GM23338 (cell line): ENCODE measurements around the gene RINL. TPM values are rescaled to one million over a fixed set of nuclear protein-coding genes. Genes with fewer than 3 reads are reported as not detected.

Experiments
- ATAC-seq: fragments of 200-7000 bp; cut with Tn5 transposase; 3 replicates; pipeline ENCODE4 v1.9.1; 2020
- DNase-seq: peaks from one replicate; pipeline ENCODE4 v3.0.0-alpha.2; 2015; ENCODE audit warnings: low spot score
- H2AFZ ChIP-seq: fragments of 200-600 bp; sonication (generic); 2 replicates; pipeline ENCODE4 v1.8.0; 2016; ENCODE audit warnings: antibody characterized with exemption, mild to moderate bottlenecking, moderate library complexity
- H3F3A ChIP-seq: fragments of 200-600 bp; sonication (generic); replicated peaks from 2 replicates; pipeline ENCODE4 v1.8.0; 2017; ENCODE audit warnings: antibody characterized with exemption, mixed run types, low read depth
- H3K27ac ChIP-seq: fragments of 200-600 bp; sonication (generic); 2 replicates; pipeline ENCODE4 v1.6.1; 2016; ENCODE audit warnings: low read depth
- H3K27me3 ChIP-seq: fragments of 200-600 bp; sonication (generic); 2 replicates; pipeline ENCODE4 v1.8.0; 2016; ENCODE audit warnings: mild to moderate bottlenecking, mixed run types, moderate library complexity; ENCODE audit not compliant: insufficient read depth
- H3K36me3 ChIP-seq: fragments of 200-600 bp; sonication (generic); 2 replicates; pipeline ENCODE4 v1.8.0; 2016; ENCODE audit warnings: mild to moderate bottlenecking; ENCODE audit not compliant: insufficient read depth
- H3K4me1 ChIP-seq: fragments of 200-600 bp; sonication (generic); 2 replicates; pipeline ENCODE4 v1.8.0; 2016; ENCODE audit warnings: mild to moderate bottlenecking, moderate library complexity; ENCODE audit not compliant: insufficient read depth
- H3K4me2 ChIP-seq: fragments of 200-600 bp; sonication (generic); 2 replicates; pipeline ENCODE4 v1.7.1; 2017; ENCODE audit warnings: mixed run types
- H3K4me3 ChIP-seq: fragments of 200-600 bp; sonication (generic); 2 replicates; pipeline ENCODE4 v1.6.1; 2016; ENCODE audit warnings: mixed run types
- H3K79me2 ChIP-seq: fragments of 200-600 bp; sonication (generic); replicated peaks from 2 replicates; pipeline ENCODE4 v1.8.0; 2017; ENCODE audit warnings: mild to moderate bottlenecking; ENCODE audit not compliant: insufficient read depth
- H3K9me2 ChIP-seq: fragments of 200-600 bp; sonication (generic); 2 replicates; pipeline ENCODE4 v1.8.0; 2017; ENCODE audit not compliant: insufficient read depth
- H4K20me1 ChIP-seq: fragments of 200-600 bp; sonication (generic); replicated peaks from 2 replicates; pipeline ENCODE4 v1.8.0; 2017; ENCODE audit warnings: mild to moderate bottlenecking; ENCODE audit not compliant: insufficient read depth
- H3K27ac Mint-ChIP-seq: 2 replicates; pipeline ENCODE4 v1.8.0; 2020; ENCODE audit warnings: inconsistent platforms, mild to moderate bottlenecking, moderate library complexity, mixed read lengths
- H3K27me3 Mint-ChIP-seq: 3 replicates; pipeline ENCODE4 v1.8.0; 2022; ENCODE audit warnings: low read depth, mild to moderate bottlenecking, moderate library complexity, mixed read lengths, inconsistent platforms; ENCODE audit not compliant: insufficient read depth, poor library complexity
- H3K36me3 Mint-ChIP-seq: 3 replicates; pipeline ENCODE4 v1.8.0; 2021; ENCODE audit warnings: low read depth, mild to moderate bottlenecking, inconsistent platforms, moderate library complexity, mixed read lengths
- H3K4me1 Mint-ChIP-seq: 3 replicates; pipeline ENCODE4 v1.8.0; 2020; ENCODE audit warnings: mild to moderate bottlenecking, inconsistent platforms, mixed read lengths
- H3K4me3 Mint-ChIP-seq: 3 replicates; pipeline ENCODE4 v1.8.0; 2021; ENCODE audit warnings: moderate library complexity, mild to moderate bottlenecking, inconsistent platforms, mixed read lengths
- H3K9me3 Mint-ChIP-seq: 3 replicates; pipeline ENCODE4 v1.8.0; 2020; ENCODE audit warnings: moderate library complexity, mild to moderate bottlenecking, inconsistent platforms, mixed read lengths
- CTCF ChIP-seq, 2 experiments: fragments of 200-600 bp in 1 of 2; sonication (generic) in 1 of 2; conservative IDR thresholded peaks; 2 replicates each; pipeline versions ENCODE4 v1.5.1 to v1.6.1; 2016 to 2017; ENCODE audit warnings: antibody characterized with exemption in 2 of 2, low read depth in 2 of 2, mild to moderate bottlenecking in 2 of 2, moderate library complexity in 1 of 2
- ETS1 ChIP-seq: IDR thresholded peaks from 2 replicates; pipeline ENCODE4 v1.6.1; 2016; ENCODE audit warnings: antibody characterized with exemption
- EZH2 ChIP-seq: fragments of 200-600 bp; sonication (generic); IDR thresholded peaks from one replicate; pipeline ENCODE4 v1.8.0; 2017; ENCODE audit warnings: antibody characterized with exemption, mild to moderate bottlenecking, low read depth; ENCODE audit not compliant: unreplicated experiment
- EZH2phosphoT487 ChIP-seq: fragments of 200-600 bp; sonication (generic); IDR thresholded peaks from one replicate; pipeline ENCODE4 v1.8.1; 2018; ENCODE audit warnings: antibody characterized with exemption; ENCODE audit not compliant: unreplicated experiment
- NANOG ChIP-seq: IDR thresholded peaks from 2 replicates; pipeline ENCODE4 v1.6.1; 2016; ENCODE audit warnings: antibody characterized with exemption, borderline replicate concordance
- POLR2AphosphoS5 ChIP-seq: IDR thresholded peaks from 2 replicates; pipeline ENCODE4 v1.6.1; 2016; ENCODE audit warnings: antibody characterized with exemption, low read depth
- REST ChIP-seq: IDR thresholded peaks from one replicate; pipeline ENCODE4 v1.6.1; 2018; ENCODE audit warnings: antibody characterized with exemption; ENCODE audit not compliant: unreplicated experiment
- STAT1 ChIP-seq: IDR thresholded peaks from one replicate; pipeline ENCODE4 v1.6.1; 2016; ENCODE audit warnings: antibody characterized with exemption; ENCODE audit not compliant: unreplicated experiment
- ZNF114 ChIP-seq: fragments of 250-450 bp; sonication (Bioruptor Pico); IDR thresholded peaks from 2 replicates; pipeline ENCODE4 v1.5.0; 2020; ENCODE audit warnings: mild to moderate bottlenecking, moderate library complexity
- ZNF462 ChIP-seq: fragments of 250-450 bp; sonication (Bioruptor Pico); IDR thresholded peaks from 2 replicates; pipeline ENCODE4 v1.5.0; 2020; ENCODE audit warnings: mild to moderate bottlenecking, moderate library complexity
- polyA plus RNA-seq: library from polyadenylated mRNA; unstranded; fragments of >200 nt; fragmentation: Nextera tagmentation; extraction: Ambion mirVana; gene quantifications from 2 replicates; pipeline ENCODE4 v1.2.1, GENCODE V29; 2016
- total RNA-seq: library from RNA; depleted of rRNA; stranded (reverse); fragments of >200 nt; shearing (Covaris generic); gene quantifications from 2 replicates; pipeline ENCODE4 v1.2.3, GENCODE V29; 2014

RINL gene
- total and polyA plus RNA-seq, 2 experiments from 2014 or later: 11.2 to 21.4 TPM

GRCh38 chr19:38893341-38893771, 15.3 kb upstream of the RINL start:
- Histone ChIP-seq H2AFZ (no peak overlapping the region), H3K4me1 (peaks cover 1% of the 10 kb centered on the region; the same call in 1 of the 2 replicates), H3K79me2 (no peaks in the 10 kb centered on the region), H3F3A (no peaks in the 10 kb centered on the region), H3K27ac (no peak overlapping the region), H3K27me3 (peaks cover 2% of the 10 kb centered on the region), H4K20me1 (no peaks in the 10 kb centered on the region), H3K36me3 (no peaks in the 10 kb centered on the region), H3K4me2 (no peak overlapping the region), H3K4me3 (no peak overlapping the region), H3K9me2 (no peaks in the 10 kb centered on the region)
- Mint-ChIP-seq H3K27me3 (peaks cover 3% of the 10 kb centered on the region), H3K9me3 (no peaks in the 10 kb centered on the region; the same call in 2 of the 3 replicates), H3K4me3 (no peak overlapping the region), H3K27ac (no peak overlapping the region), H3K4me1 (peaks cover 3% of the 10 kb centered on the region; the same call in 2 of the 3 replicates), H3K36me3 (0 out of 3 replicates have a peak, but pooled peaks cover 3% of the 10 kb centered on the region)
- DNase-seq: no peak
- no peak for TF ChIP-seq ZNF114 (CRISPR knock-in tag)
- TF ChIP-seq EZH2: no peak
- TF ChIP-seq STAT1: no peak
- TF ChIP-seq ETS1: no peak
- TF ChIP-seq POLR2AphosphoS5: no peak
- no peak for TF ChIP-seq REST
- no peak for TF ChIP-seq NANOG
- ATAC-seq: no peak

GRCh38 chr19:38892841-38893240, 14.8 kb upstream of the RINL start:
- no peaks in the 10 kb centered on the region for H3K27me3 ChIP-seq
- DNase-seq: peak; percentile 42
- H3K36me3 Mint-ChIP-seq: 0 out of 3 replicates have a peak, but pooled peaks cover 3% of the 10 kb centered on the region
- TF ChIP-seq CTCF (conservative IDR thresholded peaks at IDR 0.05; ENCODE audit: low read depth in 2 of 2) (no peak), EZH2phosphoT487 (no peak), ZNF462 (CRISPR knock-in tag) (no peak), STAT1 (no peak), POLR2AphosphoS5 (no peak)

More at GRCh38 chr19:38892841-38893240, 14.8 kb upstream of the RINL start:
- Mint-ChIP-seq H3K9me3 (no peaks in the 10 kb centered on the region; the same call in 2 of the 3 replicates), H3K27me3 (peaks cover 3% of the 10 kb centered on the region), H3K4me3 (no peak overlapping the region; the same call in 2 of the 3 replicates), H3K27ac (no peak overlapping the region), H3K4me1 (peaks cover 3% of the 10 kb centered on the region; the same call in 2 of the 3 replicates)
- Histone ChIP-seq H3K27ac (no peak overlapping the region), H3F3A (no peaks in the 10 kb centered on the region), H3K4me2 (no peak overlapping the region), H4K20me1 (no peaks in the 10 kb centered on the region), H3K36me3 (no peaks in the 10 kb centered on the region), H3K4me3 (no peak overlapping the region), H3K4me1 (no peaks in the 10 kb centered on the region), H2AFZ (no peak overlapping the region), H3K79me2 (no peaks in the 10 kb centered on the region), H3K9me2 (no peaks in the 10 kb centered on the region)
- ATAC-seq: peak; percentile 73
